MM.1S (cell line): ENCODE results near the gene EFCAB6.

ENCODE experiments used
- CTCF ChIP-seq: fragments of 300-600 bp; sonication (generic); IDR thresholded peaks from 2 replicates; pipeline ENCODE4 v1.5.1; 2016; ENCODE audit warnings: antibody characterized with exemption, low read length, mixed read lengths
- EZH2 ChIP-seq: fragments of 300-600 bp; sonication (generic); optimal IDR thresholded peaks from 2 replicates; pipeline ENCODE3; 2017; ENCODE audit warnings: low read depth, mild to moderate bottlenecking, antibody characterized with exemption, low read length, mixed read lengths

- TF ChIP-seq CTCF (no peak), EZH2 (no peak)
These were observed 323.9 kb downstream of the EFCAB6 start for GRCh38 chr22:43488031-43488866.
